ENCODE results near the gene BTBD9. TPM values are rescaled to one million over a fixed set of nuclear protein-coding genes. Genes with fewer than 3 reads are reported as not detected.

BTBD9 gene
- polyA plus RNA-seq, 1 experiment, result 5.4 TPM

DNA sequence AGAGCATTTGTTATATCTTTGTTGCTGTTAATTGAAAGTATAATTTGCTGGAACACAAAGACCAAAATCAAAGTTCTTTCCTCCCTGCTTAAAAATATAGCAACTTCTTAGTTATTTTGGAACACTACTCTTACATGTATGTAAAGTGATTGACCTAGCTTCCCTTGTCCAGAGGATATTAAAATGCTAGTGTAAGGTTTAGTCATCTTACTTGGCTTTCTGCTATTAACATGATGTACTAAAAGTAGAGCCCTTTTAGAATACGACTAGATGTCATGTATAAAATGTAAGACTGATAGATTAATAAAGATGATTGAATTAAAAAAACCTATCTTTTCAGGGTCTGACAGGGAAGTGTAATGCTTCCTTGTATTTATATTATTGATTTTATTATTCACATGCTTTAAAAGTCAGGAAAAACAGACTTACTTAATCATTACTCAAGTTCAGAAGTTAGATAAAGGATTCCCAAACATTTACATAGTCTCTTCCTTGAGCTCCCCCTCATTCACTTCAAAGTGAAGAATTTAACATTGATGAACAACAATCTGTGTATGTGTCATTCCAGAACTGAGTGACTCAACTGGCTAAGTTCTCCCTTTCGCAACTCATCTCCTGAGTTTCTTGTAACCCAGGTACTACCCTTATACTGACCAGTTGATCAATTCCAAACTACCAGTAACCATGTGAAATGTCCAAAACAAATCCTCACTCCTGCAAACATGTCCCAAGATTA is 50.9 kb downstream of the BTBD9 start:
- CTCF ChIA-PET, result interaction anchor here (0.7 to 1.6 kb wide), 2 partner anchors 11 to 795 kb away, joined by 3 read pairs; no protein-coding TSS in a partner anchor

DNA sequence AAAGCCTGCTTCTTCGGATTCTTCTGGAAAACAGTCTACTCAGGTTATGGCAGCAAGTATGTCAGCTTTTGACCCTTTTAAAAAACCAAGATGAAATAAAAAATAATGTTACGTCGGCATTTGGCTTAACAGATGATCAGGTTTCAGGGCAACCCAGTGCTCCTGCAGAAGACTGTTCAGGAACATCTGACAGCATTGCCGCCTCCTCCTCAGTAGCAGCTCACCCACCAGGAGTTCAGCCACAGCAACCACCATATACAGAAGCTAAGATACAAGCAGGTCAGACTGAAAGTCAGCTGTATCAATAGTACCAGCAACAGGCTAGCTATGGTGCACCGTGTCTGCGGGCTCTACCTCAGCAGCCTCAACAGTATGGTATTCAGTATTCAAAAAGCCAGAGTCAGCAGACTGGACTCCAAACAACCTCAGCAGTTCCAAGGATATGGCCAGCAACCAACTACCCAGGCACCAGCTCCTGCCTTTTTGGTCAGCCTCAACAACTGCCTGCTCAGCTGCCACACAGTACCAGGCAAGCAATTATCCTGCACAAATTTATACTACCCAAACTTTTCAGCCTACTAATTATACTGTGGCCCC is 51.9 kb downstream of the BTBD9 start:
- POLR2A ChIA-PET, result no interaction called here
- TF ChIP-seq, protein P1, sequence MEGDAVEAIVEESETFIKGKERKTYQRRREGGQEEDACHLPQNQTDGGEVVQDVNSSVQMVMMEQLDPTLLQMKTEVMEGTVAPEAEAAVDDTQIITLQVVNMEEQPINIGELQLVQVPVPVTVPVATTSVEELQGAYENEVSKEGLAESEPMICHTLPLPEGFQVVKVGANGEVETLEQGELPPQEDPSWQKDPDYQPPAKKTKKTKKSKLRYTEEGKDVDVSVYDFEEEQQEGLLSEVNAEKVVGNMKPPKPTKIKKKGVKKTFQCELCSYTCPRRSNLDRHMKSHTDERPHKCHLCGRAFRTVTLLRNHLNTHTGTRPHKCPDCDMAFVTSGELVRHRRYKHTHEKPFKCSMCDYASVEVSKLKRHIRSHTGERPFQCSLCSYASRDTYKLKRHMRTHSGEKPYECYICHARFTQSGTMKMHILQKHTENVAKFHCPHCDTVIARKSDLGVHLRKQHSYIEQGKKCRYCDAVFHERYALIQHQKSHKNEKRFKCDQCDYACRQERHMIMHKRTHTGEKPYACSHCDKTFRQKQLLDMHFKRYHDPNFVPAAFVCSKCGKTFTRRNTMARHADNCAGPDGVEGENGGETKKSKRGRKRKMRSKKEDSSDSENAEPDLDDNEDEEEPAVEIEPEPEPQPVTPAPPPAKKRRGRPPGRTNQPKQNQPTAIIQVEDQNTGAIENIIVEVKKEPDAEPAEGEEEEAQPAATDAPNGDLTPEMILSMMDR (IDR thresholded peaks at IDR 0.05; ENCODE audit: insufficient read depth, low read depth, low read length), result no peak
- CTCF ChIA-PET, result interaction anchor here (1.6 kb wide), 1 partner anchor 12 kb away, joined by 3 read pairs; no protein-coding TSS in a partner anchor
- no peak overlapping the region for H3K4me3 ChIP-seq (ENCODE audit: low read depth, low read length)
- no peaks in the 10 kb centered on the region; the same call in none of the 2 replicates for H3K36me3 ChIP-seq (ENCODE audit: control insufficient read depth, insufficient read depth, low read length)
- no peaks in the 10 kb centered on the region for H3K27me3 ChIP-seq (ENCODE audit: control insufficient read depth, insufficient read depth, low read length)
- DNase-seq (ENCODE audit: low read depth), result no peak

More for the DNA sequence above, 50.9 kb downstream of the BTBD9 start:
- DNase-seq (ENCODE audit: low read depth), result no peak
- Histone ChIP-seq H3K4me3 (ENCODE audit: low read depth, low read length) (no peak overlapping the region), H3K36me3 (ENCODE audit: control insufficient read depth, insufficient read depth, low read length) (no peaks in the 10 kb centered on the region; the same call in 1 of the 2 replicates), H3K27me3 (ENCODE audit: control insufficient read depth, insufficient read depth, low read length) (no peaks in the 10 kb centered on the region)
- POLR2A ChIA-PET, result no interaction called here
- TF ChIP-seq, protein P1 (IDR thresholded peaks at IDR 0.05; ENCODE audit: insufficient read depth, low read depth, low read length), result no peak

DNA sequence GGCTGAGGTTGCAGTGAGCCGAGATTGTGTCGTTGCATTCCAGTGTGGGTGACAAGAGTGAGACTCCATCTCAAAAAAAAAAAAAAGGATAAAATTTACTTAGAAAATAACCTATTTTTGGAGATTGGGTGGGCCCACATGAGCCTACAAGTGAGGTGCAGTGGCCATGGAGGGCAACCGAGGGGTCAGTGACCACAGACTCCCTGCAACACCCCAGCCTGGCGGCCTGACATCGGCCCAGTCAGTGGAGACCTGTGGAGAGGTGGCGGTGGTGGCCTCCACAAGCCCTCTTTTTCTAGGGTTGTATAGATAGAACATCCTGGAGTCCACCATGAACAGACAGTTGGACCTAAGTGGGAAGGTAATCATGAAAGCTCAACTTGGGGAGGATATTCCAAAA is 52.7 kb downstream of the BTBD9 start:
- Histone ChIP-seq H3K36me3 (ENCODE audit: control insufficient read depth, insufficient read depth, low read length) (no peaks in the 10 kb centered on the region; the same call in 1 of the 2 replicates), H3K27me3 (ENCODE audit: control insufficient read depth, insufficient read depth, low read length) (no peaks in the 10 kb centered on the region), H3K4me3 (ENCODE audit: low read depth, low read length) (no peak overlapping the region)
- TF ChIP-seq, protein P1 (IDR thresholded peaks at IDR 0.05; ENCODE audit: insufficient read depth, low read depth, low read length), result no peak
- ChIA-PET CTCF (no interaction called here), POLR2A (no interaction called here)
- DNase-seq (ENCODE audit: low read depth), result no peak

DNA sequence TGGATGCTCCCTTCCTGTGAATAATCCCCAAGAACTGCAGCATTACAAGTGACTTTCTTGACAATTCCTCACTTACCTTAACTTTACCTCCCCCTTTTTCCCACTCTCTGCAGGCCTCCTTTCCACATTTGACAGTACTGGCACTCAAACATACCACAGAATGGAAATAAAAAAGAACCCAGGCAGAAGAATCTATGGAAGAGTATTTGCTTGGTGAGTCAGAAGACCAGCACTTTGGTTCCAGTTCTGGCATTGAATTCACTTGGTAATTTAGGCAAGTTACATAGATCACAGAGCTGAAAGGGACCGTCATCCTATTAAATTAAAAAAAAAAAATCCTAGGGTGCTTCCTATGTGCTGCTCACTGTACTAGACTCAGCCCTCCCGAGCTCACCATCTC is 55.0 kb downstream of the BTBD9 start:
- TF ChIP-seq, protein P1 (IDR thresholded peaks at IDR 0.05; ENCODE audit: insufficient read depth, low read depth, low read length), result no peak
- CTCF ChIA-PET, result interaction anchor here (1.3 kb wide), 1 partner anchor 9 kb away, joined by 4 read pairs; no protein-coding TSS in a partner anchor
- POLR2A ChIA-PET, result no interaction called here
- no peak for DNase-seq (ENCODE audit: low read depth)
- peaks cover 1% of the 10 kb centered on the region; the same call in 1 of the 2 replicates for H3K36me3 ChIP-seq (ENCODE audit: control insufficient read depth, insufficient read depth, low read length)
- no peak overlapping the region for H3K4me3 ChIP-seq (ENCODE audit: low read depth, low read length)
- H3K27me3 ChIP-seq (ENCODE audit: control insufficient read depth, insufficient read depth, low read length), result no peaks in the 10 kb centered on the region

DNA sequence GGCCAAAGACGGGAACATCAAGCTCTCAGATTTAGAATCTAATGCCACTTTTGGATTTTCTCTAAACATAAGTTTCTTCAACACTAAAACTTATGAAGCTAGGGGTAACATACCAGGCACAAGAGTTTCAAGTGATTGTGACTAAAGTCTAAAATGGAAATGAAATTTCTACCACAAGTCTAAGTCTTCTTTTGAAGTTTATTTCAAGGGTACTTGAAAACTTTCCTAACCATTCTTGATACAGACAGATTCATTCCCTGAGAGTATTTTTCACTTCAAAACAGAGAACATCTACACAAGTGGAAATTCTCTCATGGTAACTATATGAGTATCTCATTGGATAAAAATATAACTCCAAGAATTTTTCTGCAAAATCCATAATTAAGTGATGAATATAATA is 56.2 kb downstream of the BTBD9 start:
- H3K36me3 ChIP-seq (ENCODE audit: control insufficient read depth, insufficient read depth, low read length), result peaks cover 1% of the 10 kb centered on the region; the same call in 1 of the 2 replicates
- TF ChIP-seq, protein P1 (IDR thresholded peaks at IDR 0.05; ENCODE audit: insufficient read depth, low read depth, low read length), result no peak
- ChIA-PET CTCF (interaction anchor here (2.0 kb wide), 1 partner anchor 13 kb away, joined by 7 read pairs; no protein-coding TSS in a partner anchor), POLR2A (no interaction called here)
- no peak for DNase-seq (ENCODE audit: low read depth)
- no peak overlapping the region for H3K4me3 ChIP-seq (ENCODE audit: low read depth, low read length)
- no peaks in the 10 kb centered on the region for H3K27me3 ChIP-seq (ENCODE audit: control insufficient read depth, insufficient read depth, low read length)

Data from BJ (cell line).